ENCODE results near the gene ARL17B.
"Not testable (repeated sequence)": the region's sequence is repeated elsewhere in the genome, so short reads cannot be mapped to it uniquely, and the experiment has no call there.

The ARL17B gene

DNA sequence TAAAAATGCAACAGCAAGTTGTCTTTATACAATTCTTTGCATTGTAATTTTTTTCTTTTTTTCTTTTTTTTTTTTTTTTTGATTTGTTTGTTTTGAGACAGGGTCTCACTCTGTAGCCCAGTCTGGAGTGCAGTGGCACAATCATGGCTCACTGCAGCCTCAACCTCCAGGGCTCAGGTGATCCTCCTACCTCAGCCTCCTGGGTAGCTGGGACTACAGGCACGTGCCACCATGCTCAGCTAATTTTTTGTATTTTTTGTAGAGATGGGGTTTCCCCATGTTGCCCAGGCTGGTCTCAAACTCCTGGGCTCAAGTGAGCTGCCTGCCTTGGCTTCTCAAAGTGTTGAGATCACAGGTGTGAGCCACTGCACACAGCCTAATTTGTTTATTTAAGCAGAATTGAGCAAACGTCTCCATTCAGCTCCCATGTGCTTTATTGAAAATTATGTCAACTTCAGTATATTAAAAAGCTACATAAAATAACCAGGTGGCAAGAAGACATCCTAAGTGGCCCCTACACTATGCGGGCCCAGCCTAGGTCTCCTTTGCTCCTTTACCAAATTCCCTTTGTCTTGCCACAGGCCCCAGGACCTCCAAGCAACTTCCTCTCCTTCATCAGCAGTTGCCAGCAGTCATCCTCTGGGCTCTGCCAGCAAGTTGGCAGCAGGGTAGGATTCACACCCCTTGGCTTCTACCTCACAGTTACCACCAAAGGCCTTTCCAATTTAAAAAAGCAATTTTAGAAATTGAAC, 84.7 kb downstream of the ARL17B start:
- H3K4me1 ChIP-seq (ENCODE audit: control extremely low read depth in 1 of 4, control insufficient read depth in 4 of 4, insufficient read depth in 4 of 4, low read length in 3 of 4); H3K9me3 ChIP-seq (ENCODE audit: control extremely low read depth in 1 of 5, control insufficient read depth in 4 of 5, insufficient read depth in 2 of 5, low read depth in 1 of 5, low read length in 4 of 5); POLR2A ChIA-PET; H3K4me3 ChIP-seq (ENCODE audit: control insufficient read depth in 1 of 7, extremely low read depth in 1 of 7, insufficient read depth in 4 of 7, low read depth in 2 of 7, low read length in 6 of 7); H3K36me3 ChIP-seq (ENCODE audit: control insufficient read depth in 4 of 4, insufficient read depth in 4 of 4, low read length in 3 of 4); H3K27ac ChIP-seq (ENCODE audit: insufficient read depth in 1 of 2, low read depth in 1 of 2, low read length in 2 of 2, poor library complexity in 1 of 2, severe bottlenecking in 2 of 2); H3K27me3 ChIP-seq (replicated peaks in 2 of 5; ENCODE audit: control insufficient read depth in 4 of 5, insufficient read depth in 5 of 5, low read length in 4 of 5); DNase-seq; CTCF ChIA-PET: not testable (repeated sequence)
- 96% methylated on average over 3 of the region's 3 CpGs for WGBS (ENCODE audit: insufficient coverage)

DNA sequence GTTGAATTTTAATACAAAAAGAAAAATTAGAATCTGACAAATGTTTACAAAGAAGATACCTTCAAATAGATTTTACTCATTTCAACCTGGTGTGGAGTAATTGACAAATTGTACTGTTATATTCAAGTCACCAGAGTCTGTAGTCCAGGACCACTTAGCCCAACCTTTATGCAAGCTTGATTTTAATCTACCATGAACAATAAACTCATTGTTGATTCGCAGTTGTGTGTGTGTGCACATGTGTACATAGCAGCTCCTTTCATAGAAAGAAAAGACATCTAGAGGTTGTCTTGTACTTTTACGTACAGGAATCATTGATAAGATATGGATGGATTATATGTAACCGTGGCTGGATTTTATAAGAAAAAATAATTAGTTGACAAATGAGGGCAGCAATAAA, 87.3 kb downstream of the ARL17B start:
- no peak for DNase-seq
- ChIA-PET CTCF (no interaction called here), POLR2A (no interaction called here)
- Histone ChIP-seq H3K9me3 (ENCODE audit: control extremely low read depth in 1 of 5, control insufficient read depth in 4 of 5, insufficient read depth in 2 of 5, low read depth in 1 of 5, low read length in 4 of 5) (no peaks in the 10 kb centered on the region), H3K36me3 (ENCODE audit: control insufficient read depth in 4 of 4, insufficient read depth in 4 of 4, low read length in 3 of 4) (no peaks in the 10 kb centered on the region), H3K4me1 (ENCODE audit: control extremely low read depth in 1 of 4, control insufficient read depth in 4 of 4, insufficient read depth in 4 of 4, low read length in 3 of 4) (no peaks in the 10 kb centered on the region), H3K27ac (ENCODE audit: insufficient read depth in 1 of 2, low read depth in 1 of 2, low read length in 2 of 2, poor library complexity in 1 of 2, severe bottlenecking in 2 of 2) (no peak overlapping the region), H3K4me3 (ENCODE audit: control insufficient read depth in 1 of 7, extremely low read depth in 1 of 7, insufficient read depth in 4 of 7, low read depth in 2 of 7, low read length in 6 of 7) (no peak overlapping the region), H3K27me3 (replicated peaks in 2 of 5; ENCODE audit: control insufficient read depth in 4 of 5, insufficient read depth in 5 of 5, low read length in 4 of 5) (no peaks in the 10 kb centered on the region)
- WGBS (ENCODE audit: insufficient coverage): 92% methylated on average over 2 of the region's 3 CpGs

DNA sequence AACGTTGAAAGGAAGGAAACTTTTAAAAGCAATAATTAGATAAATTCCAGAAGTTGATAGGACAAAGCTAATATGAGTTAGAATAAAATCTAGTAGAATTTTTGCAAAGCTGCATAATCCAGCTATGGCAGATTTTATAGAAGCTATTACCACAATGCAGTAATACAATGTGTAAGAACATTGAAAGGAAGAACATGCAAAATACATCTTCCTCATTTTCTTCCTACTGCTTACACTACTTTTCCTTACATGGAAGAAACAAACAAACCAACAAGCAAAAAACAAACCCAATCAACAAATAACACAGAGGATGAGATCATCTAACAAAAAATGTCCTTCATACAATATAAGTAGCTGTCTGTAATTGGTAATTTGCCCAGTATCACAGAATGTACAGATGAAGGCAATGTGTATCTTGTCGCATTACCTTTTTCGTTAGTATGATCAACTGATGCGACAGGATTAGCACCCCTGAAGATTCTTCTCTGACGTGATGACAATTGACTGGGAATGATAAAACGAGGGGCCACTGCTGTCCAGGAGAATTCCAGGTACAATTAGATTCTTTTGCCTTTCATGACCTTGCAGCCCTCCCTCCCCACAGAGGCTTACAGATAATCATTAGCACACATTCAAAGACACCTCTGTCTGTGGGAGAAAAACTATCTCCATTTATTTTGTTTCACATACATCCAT, 87.9 kb downstream of the ARL17B start:
- CTCF ChIA-PET: no interaction called here
- Histone ChIP-seq H3K36me3 (ENCODE audit: control insufficient read depth in 4 of 4, insufficient read depth in 4 of 4, low read length in 3 of 4) (no peaks in the 10 kb centered on the region), H3K27ac (ENCODE audit: insufficient read depth in 1 of 2, low read depth in 1 of 2, low read length in 2 of 2, poor library complexity in 1 of 2, severe bottlenecking in 2 of 2) (no peak overlapping the region), H3K4me3 (ENCODE audit: control insufficient read depth in 1 of 7, extremely low read depth in 1 of 7, insufficient read depth in 4 of 7, low read depth in 2 of 7, low read length in 6 of 7) (no peak overlapping the region), H3K9me3 (ENCODE audit: control extremely low read depth in 1 of 5, control insufficient read depth in 4 of 5, insufficient read depth in 2 of 5, low read depth in 1 of 5, low read length in 4 of 5) (no peaks in the 10 kb centered on the region), H3K4me1 (ENCODE audit: control extremely low read depth in 1 of 4, control insufficient read depth in 4 of 4, insufficient read depth in 4 of 4, low read length in 3 of 4) (no peaks in the 10 kb centered on the region), H3K27me3 (replicated peaks in 2 of 5; ENCODE audit: control insufficient read depth in 4 of 5, insufficient read depth in 5 of 5, low read length in 4 of 5) (no peaks in the 10 kb centered on the region)
- WGBS (ENCODE audit: insufficient coverage): 91% methylated on average over 6 of the region's 6 CpGs
- no peak for DNase-seq
- POLR2A ChIA-PET: no interaction called here

DNA sequence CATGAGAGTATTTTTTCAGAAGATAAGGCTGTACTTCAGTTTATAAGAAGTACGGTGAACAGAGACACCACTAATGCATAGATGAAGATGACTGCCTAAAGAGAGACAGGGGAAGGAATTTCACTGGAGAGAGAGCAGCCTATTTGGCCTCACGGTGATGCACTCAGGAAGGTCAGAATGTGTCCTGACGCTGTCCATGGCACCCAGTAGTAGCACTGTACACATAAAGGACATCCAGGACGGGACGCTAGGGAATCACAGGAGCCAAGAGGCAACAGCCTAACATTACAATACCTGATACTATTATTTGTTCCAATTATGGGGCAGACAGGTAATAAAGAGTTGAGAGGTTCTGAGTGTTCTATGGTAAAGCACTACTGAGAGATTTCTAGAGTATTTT, 91.5 kb downstream of the ARL17B start:
- Histone ChIP-seq H3K27me3 (replicated peaks in 2 of 5; ENCODE audit: control insufficient read depth in 4 of 5, insufficient read depth in 5 of 5, low read length in 4 of 5) (peaks cover 0 to 7% (median 0%) of the 10 kb centered on the region in 5 experiments), H3K36me3 (ENCODE audit: control insufficient read depth in 4 of 4, insufficient read depth in 4 of 4, low read length in 3 of 4) (no peaks in the 10 kb centered on the region), H3K4me3 (ENCODE audit: control insufficient read depth in 1 of 7, extremely low read depth in 1 of 7, insufficient read depth in 4 of 7, low read depth in 2 of 7, low read length in 6 of 7) (no peak overlapping the region), H3K4me1 (ENCODE audit: control extremely low read depth in 1 of 4, control insufficient read depth in 4 of 4, insufficient read depth in 4 of 4, low read length in 3 of 4) (peaks cover 0 to 20% (median 12%) of the 10 kb centered on the region in 4 experiments), H3K27ac (ENCODE audit: insufficient read depth in 1 of 2, low read depth in 1 of 2, low read length in 2 of 2, poor library complexity in 1 of 2, severe bottlenecking in 2 of 2) (no peak overlapping the region), H3K9me3 (ENCODE audit: control extremely low read depth in 1 of 5, control insufficient read depth in 4 of 5, insufficient read depth in 2 of 5, low read depth in 1 of 5, low read length in 4 of 5) (no peaks in the 10 kb centered on the region)
- ChIA-PET POLR2A (no interaction called here), CTCF (interaction anchor here (1.3 kb wide), 1 partner anchor 17 kb away, joined by 3 read pairs; no protein-coding TSS in a partner anchor)
- DNase-seq: no peak
- 69% methylated on average over 4 of the region's 5 CpGs for WGBS (ENCODE audit: insufficient coverage)

DNA sequence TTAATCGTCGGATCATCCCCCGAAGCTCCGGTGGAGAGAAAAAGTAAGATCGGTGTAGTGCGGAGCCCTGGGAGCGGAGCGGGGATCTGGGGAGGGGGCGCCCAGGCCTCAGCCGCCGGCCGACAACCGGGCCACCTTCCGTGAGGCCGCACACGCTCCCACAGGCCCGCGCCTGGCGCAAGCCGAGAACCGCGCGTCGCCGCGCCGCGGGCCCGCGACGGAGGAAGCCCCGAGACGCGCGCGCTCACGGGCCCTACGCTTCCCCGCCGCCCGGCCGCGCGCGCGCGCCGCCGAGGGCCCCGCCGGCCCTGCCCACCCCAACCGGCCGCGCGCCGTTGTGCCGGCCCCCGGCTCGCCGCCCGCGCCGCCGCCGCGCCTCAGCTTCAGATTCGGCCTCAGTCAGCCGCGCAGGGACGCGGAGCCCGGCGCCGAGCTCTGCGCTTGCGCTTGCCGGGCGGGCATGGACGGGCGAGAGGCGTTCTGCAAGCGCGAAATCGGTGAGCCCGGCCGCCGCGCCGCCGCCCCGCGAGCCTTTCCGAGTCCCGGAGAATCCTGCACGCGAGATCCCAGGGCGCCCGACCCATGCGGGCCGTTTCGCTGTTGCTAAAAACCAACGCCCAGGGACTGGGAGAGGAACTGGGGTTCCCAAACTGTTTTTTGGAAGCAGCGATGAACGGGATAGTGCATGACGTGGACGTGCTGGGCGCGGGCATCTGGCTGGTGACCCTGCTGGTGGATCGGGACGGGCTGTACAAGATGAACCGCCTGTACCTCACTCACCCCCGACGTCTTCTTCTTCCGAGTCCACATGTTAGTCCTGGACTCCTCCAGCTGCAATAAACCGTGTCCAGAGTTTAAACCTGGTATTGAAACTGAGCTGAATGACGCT, 94.7 kb downstream of the ARL17B start:
- CTCF ChIA-PET: interaction anchor here (0.7 kb wide), 1 partner anchor 20 kb away, joined by 3 read pairs; no protein-coding TSS in a partner anchor
- peak; percentile 82 to 89 (median 88) for DNase-seq
- WGBS (ENCODE audit: insufficient coverage): under 1% methylated on average over 116 of the region's 116 CpGs

DNA sequence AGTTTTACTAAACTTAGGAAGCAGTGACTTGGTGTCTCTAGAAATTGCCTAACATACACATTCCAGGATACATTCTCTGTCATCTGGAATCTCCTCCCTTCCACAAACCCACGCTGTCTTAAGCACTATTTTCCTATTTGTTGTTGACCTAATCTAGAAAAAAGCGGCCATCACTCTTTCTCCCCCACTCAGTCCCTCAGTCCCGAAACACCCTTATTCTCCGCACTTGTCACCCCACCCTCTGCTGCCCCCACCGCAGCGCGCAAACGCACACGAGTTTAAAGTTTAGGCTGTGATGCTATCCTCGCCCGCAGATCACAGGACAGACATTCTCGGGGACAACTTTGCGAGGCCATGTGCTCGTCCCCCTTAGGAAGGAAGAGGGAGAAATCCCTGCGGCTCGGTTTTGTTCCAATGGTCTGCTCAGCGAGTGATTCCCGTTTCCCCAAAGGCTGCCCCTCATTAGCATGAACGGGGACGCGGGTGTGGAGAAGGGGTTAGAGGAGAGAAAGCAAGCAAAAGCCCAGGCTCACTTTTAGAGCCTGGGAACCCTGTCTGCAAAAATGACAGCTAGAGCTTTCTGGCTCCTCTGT, 95.4 kb downstream of the ARL17B start:
- H3K9me3 ChIP-seq (ENCODE audit: control extremely low read depth in 1 of 5, control insufficient read depth in 4 of 5, insufficient read depth in 2 of 5, low read depth in 1 of 5, low read length in 4 of 5); H3K36me3 ChIP-seq (ENCODE audit: control insufficient read depth in 4 of 4, insufficient read depth in 4 of 4, low read length in 3 of 4); H3K27me3 ChIP-seq (replicated peaks in 2 of 5; ENCODE audit: control insufficient read depth in 4 of 5, insufficient read depth in 5 of 5, low read length in 4 of 5); POLR2A ChIA-PET: not testable (repeated sequence)
- DNase-seq: peak; percentile 19 to 53 (median 38)
- Histone ChIP-seq H3K27ac (ENCODE audit: insufficient read depth in 1 of 2, low read depth in 1 of 2, low read length in 2 of 2, poor library complexity in 1 of 2, severe bottlenecking in 2 of 2) (peak overlapping the region in 1 of 2 experiments; percentile 71), H3K4me1 (ENCODE audit: control extremely low read depth in 1 of 4, control insufficient read depth in 4 of 4, insufficient read depth in 4 of 4, low read length in 3 of 4) (peaks cover 0 to 24% (median 12%) of the 10 kb centered on the region in 4 experiments), H3K4me3 (ENCODE audit: control insufficient read depth in 1 of 7, extremely low read depth in 1 of 7, insufficient read depth in 4 of 7, low read depth in 2 of 7, low read length in 6 of 7) (peak overlapping the region; percentile 77 to 88 (median 80))
- 8% methylated on average over 21 of the region's 21 CpGs for WGBS (ENCODE audit: insufficient coverage)
- CTCF ChIA-PET: interaction anchor here (0.7 kb wide), 1 partner anchor 21 kb away, joined by 3 read pairs; no protein-coding TSS in a partner anchor

More for the DNA sequence above, 94.7 kb downstream of the ARL17B start:
- POLR2A ChIA-PET: no interaction called here
- no peaks in the 10 kb centered on the region for H3K9me3 ChIP-seq (ENCODE audit: control extremely low read depth in 1 of 5, control insufficient read depth in 4 of 5, insufficient read depth in 2 of 5, low read depth in 1 of 5, low read length in 4 of 5)
- no peaks in the 10 kb centered on the region for H3K36me3 ChIP-seq (ENCODE audit: control insufficient read depth in 4 of 4, insufficient read depth in 4 of 4, low read length in 3 of 4)
- H3K4me1 ChIP-seq (ENCODE audit: control extremely low read depth in 1 of 4, control insufficient read depth in 4 of 4, insufficient read depth in 4 of 4, low read length in 3 of 4): peaks cover 0 to 24% (median 12%) of the 10 kb centered on the region in 4 experiments
- H3K27ac ChIP-seq (ENCODE audit: insufficient read depth in 1 of 2, low read depth in 1 of 2, low read length in 2 of 2, poor library complexity in 1 of 2, severe bottlenecking in 2 of 2): peak overlapping the region in 1 of 2 experiments; percentile 71
- peaks cover 0 to 9% (median 0%) of the 10 kb centered on the region in 5 experiments for H3K27me3 ChIP-seq (replicated peaks in 2 of 5; ENCODE audit: control insufficient read depth in 4 of 5, insufficient read depth in 5 of 5, low read length in 4 of 5)
- H3K4me3 ChIP-seq (ENCODE audit: control insufficient read depth in 1 of 7, extremely low read depth in 1 of 7, insufficient read depth in 4 of 7, low read depth in 2 of 7, low read length in 6 of 7): peak overlapping the region; percentile 77 to 88 (median 80)

Measured in common myeloid progenitor, CD34-positive (primary cell).